MCF 10A (cell line): Measurements from ENCODE around the gene SARM1. TPM values are rescaled to one million over a fixed set of nuclear protein-coding genes. Genes with fewer than 3 reads are reported as not detected.
A peak's percentile ranks its signal among the peaks of the same experiment; 100 is the strongest.

Experiments
- BruUV-seq: library from RNA; stranded (reverse); fragments of 400-500 nt; replicated peaks from 2 replicates; lab custom pipeline; 2021; lab: Mats Ljungman, UMichigan
- CTCF ChIA-PET: fragments of 300-600 bp; sonication (Branson Sonifier 250); formaldehyde crosslinking; extraction: SDS; loops from one replicate; lab custom pipeline; 2021; ENCODE audit warnings: antibody characterized with exemption, inconsistent platforms; lab: Yijun Ruan, JAX
- POLR2A ChIA-PET: fragments of 300-600, 350-650 bp; sonication (Branson Sonifier 250); formaldehyde crosslinking; extraction: SDS; loops from one replicate; lab custom pipeline; 2020; ENCODE audit warnings: antibody characterized with exemption, inconsistent platforms; lab: Yijun Ruan, JAX
- DNase-seq: peaks from one replicate; pipeline ENCODE4 v3.0.0-alpha.2; 2018; ENCODE audit not compliant: unreplicated experiment
- H3K27ac Mint-ChIP-seq: one replicate; pipeline ENCODE4 v1.8.0; 2022; ENCODE audit warnings: mild to moderate bottlenecking, low read depth, mixed read lengths; ENCODE audit not compliant: unreplicated experiment
- H3K27me3 Mint-ChIP-seq: one replicate; pipeline ENCODE4 v1.8.0; 2022; ENCODE audit warnings: mixed read lengths; ENCODE audit not compliant: insufficient read depth, unreplicated experiment
- H3K36me3 Mint-ChIP-seq: one replicate; pipeline ENCODE4 v1.8.0; 2022; ENCODE audit warnings: mild to moderate bottlenecking, moderate library complexity, mixed read lengths; ENCODE audit not compliant: insufficient read depth, unreplicated experiment
- H3K4me1 Mint-ChIP-seq: one replicate; pipeline ENCODE4 v1.8.0; 2022; ENCODE audit warnings: mixed read lengths; ENCODE audit not compliant: insufficient read depth, unreplicated experiment
- H3K4me3 Mint-ChIP-seq: one replicate; pipeline ENCODE4 v1.8.0; 2022; ENCODE audit warnings: mild to moderate bottlenecking, moderate library complexity, mixed read lengths; ENCODE audit not compliant: unreplicated experiment
- H3K9me3 Mint-ChIP-seq: one replicate; pipeline ENCODE4 v1.8.0; 2022; ENCODE audit warnings: mixed read lengths; ENCODE audit not compliant: unreplicated experiment
- intact Hi-C: fragments of 100-400 bp; cut with micrococcal nuclease; formaldehyde crosslinking; loops from 2 replicates; pipeline ENCODE4 v1.14.1; 2022
- total RNA-seq: library from RNA; stranded (reverse); gene quantifications from 2 replicates; pipeline ENCODE4 v1.2.3, GENCODE V29; 2022
- TF ChIP-seq, protein P1 (sequence below): fragments of 200-600 bp; IDR thresholded peaks from one replicate; pipeline ENCODE4 v1.8.0; 2022; ENCODE audit warnings: antibody characterized with exemption, mild to moderate bottlenecking; ENCODE audit not compliant: unreplicated experiment

Gene SARM1
- total RNA-seq, 1 experiment from 2014 or later, result 0.63 TPM

DNA sequence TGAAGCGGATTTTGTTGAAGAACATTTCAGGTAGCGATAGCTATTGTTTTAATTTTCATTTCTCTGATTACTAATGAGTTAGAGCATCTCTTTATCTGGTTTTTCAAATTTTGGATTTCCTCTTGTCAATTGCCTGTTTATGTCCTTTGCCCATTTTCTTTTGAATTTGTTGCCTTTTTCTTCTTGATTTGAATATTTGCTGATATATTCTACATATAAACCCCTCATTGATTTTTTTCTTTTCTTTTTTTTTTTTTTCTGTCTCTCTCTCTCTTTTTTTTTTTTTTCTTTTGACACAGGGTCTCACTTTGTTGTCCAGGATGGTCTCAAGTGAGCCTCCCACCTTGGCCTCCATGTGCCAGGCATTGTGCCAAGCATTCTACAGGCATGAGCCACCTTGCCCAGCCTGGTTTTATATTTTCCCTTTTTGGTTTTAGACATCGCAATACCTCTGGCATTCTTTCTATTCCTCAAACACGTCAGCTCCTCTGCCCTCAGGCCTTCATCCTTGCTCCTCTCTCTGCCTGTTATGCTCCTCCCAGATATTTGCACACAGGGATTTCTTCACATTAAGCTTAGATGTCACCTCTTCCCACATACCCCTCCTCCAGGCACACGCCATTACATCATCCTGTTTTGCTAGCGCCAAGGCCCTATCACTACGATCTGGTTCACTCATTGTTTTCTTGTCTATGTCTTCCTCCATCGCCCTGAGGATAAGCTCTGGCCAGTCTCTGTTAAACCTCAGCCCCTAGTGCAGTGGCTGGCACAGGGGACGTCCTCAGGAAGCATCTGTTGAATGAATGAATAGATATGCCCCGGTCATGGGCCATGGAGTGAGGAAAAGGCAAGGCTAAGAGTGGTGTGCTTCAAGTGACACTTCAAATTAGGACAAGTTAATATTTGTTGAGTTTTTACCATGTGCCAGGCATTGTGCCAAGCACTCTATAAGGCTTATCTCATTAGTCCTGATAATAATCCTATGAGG, 8.6 kb downstream of the SARM1 start:
- intact Hi-C loops, result no loop called here
- TSS peak; percentile 99 for BruUV-seq
- Mint-ChIP-seq H3K9me3 (no peaks in the 10 kb centered on the region), H3K36me3 (peaks cover 13% of the 10 kb centered on the region), H3K27me3 (no peaks in the 10 kb centered on the region), H3K27ac (peak overlapping the region; percentile 93), H3K4me3 (no peak overlapping the region), H3K4me1 (peaks cover 13% of the 10 kb centered on the region)
- ChIA-PET CTCF (interaction anchor here (0.6 to 3.2 kb wide), 7 partner anchors 36 to 161 kb away, joined by 3 to 11 read pairs (median 3); no protein-coding TSS in a partner anchor), POLR2A (interaction anchor here (0.6 to 3.4 kb wide), 25 partner anchors 9 to 218 kb away, joined by 3 to 40 read pairs (median 5); partner anchors contain the start of genes IFT20, POLDIP2, SLC46A1 and TMEM97)
- DNase-seq, result peak; percentile 99
- TF ChIP-seq, protein P1, sequence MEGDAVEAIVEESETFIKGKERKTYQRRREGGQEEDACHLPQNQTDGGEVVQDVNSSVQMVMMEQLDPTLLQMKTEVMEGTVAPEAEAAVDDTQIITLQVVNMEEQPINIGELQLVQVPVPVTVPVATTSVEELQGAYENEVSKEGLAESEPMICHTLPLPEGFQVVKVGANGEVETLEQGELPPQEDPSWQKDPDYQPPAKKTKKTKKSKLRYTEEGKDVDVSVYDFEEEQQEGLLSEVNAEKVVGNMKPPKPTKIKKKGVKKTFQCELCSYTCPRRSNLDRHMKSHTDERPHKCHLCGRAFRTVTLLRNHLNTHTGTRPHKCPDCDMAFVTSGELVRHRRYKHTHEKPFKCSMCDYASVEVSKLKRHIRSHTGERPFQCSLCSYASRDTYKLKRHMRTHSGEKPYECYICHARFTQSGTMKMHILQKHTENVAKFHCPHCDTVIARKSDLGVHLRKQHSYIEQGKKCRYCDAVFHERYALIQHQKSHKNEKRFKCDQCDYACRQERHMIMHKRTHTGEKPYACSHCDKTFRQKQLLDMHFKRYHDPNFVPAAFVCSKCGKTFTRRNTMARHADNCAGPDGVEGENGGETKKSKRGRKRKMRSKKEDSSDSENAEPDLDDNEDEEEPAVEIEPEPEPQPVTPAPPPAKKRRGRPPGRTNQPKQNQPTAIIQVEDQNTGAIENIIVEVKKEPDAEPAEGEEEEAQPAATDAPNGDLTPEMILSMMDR, result no peak

DNA sequence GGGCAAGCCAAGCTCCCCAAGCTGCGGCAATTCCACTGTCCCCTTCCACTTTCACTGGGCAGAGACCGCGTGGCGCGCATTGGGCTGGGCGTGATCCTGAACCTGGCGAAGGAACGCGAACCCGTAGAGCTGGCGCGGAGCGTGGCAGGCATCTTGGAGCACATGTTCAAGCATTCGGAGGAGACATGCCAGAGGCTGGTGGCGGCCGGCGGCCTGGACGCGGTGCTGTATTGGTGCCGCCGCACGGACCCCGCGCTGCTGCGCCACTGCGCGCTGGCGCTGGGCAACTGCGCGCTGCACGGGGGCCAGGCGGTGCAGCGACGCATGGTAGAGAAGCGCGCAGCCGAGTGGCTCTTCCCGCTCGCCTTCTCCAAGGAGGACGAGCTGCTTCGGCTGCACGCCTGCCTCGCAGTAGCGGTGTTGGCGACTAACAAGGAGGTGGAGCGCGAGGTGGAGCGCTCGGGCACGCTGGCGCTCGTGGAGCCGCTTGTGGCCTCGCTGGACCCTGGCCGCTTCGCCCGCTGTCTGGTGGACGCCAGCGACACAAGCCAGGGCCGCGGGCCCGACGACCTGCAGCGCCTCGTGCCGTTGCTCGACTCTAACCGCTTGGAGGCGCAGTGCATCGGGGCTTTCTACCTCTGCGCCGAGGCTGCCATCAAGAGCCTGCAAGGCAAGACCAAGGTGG, 9.8 kb downstream of the SARM1 start:
- intact Hi-C loops, result no loop called here
- no peak for DNase-seq
- peaks cover 13% of the 10 kb centered on the region for H3K36me3 Mint-ChIP-seq
- CTCF ChIA-PET, result interaction anchor here (0.6 to 3.2 kb wide), 4 partner anchors 17 to 141 kb away, joined by 3 to 11 read pairs (median 4); no protein-coding TSS in a partner anchor
- TF ChIP-seq, protein P1, result no peak
- POLR2A ChIA-PET, result interaction anchor here (0.7 to 3.4 kb wide), 14 partner anchors 12 to 217 kb away, joined by 3 to 40 read pairs (median 6); partner anchors contain the start of genes IFT20, POLDIP2, SLC46A1 and TNFAIP1
- BruUV-seq, result no TSS peak
- no peak overlapping the region for H3K4me3 Mint-ChIP-seq
- H3K27me3 Mint-ChIP-seq, result no peaks in the 10 kb centered on the region
- H3K9me3 Mint-ChIP-seq, result no peaks in the 10 kb centered on the region
- no peak overlapping the region for H3K27ac Mint-ChIP-seq
- peaks cover 13% of the 10 kb centered on the region for H3K4me1 Mint-ChIP-seq

DNA sequence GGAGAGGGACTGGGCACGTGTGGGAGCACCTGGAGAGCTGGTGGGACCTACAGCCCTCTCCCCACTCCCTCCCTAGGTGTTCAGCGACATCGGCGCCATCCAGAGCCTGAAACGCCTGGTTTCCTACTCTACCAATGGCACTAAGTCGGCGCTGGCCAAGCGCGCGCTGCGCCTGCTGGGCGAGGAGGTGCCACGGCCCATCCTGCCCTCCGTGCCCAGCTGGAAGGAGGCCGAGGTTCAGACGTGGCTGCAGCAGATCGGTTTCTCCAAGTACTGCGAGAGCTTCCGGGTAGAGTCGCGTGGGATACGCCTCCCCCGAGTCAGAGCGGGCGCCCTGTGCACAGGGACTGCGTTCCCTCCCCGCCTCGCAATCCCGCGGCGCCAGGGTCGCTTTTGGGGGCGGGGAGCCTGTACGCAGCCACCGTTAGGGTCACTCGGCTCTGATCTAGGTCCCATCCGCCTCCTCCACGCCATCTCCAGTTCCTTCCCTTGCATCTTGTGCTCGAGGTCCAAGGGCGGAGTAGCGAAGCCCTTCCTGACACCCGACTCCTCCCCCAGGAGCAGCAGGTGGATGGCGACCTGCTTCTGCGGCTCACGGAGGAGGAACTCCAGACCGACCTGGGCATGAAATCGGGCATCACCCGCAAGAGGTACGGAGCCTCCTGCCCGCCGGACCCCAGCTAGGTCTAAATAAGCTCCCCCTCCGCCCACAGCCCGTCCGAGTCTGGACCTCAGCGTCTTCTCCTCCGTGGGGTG, 13.0 kb downstream of the SARM1 start:
- H3K27ac Mint-ChIP-seq, result no peak overlapping the region
- POLR2A ChIA-PET, result interaction anchor here (2.7 kb wide), 1 partner anchor 11 kb away, joined by 16 read pairs; no protein-coding TSS in a partner anchor
- no TSS peak for BruUV-seq
- H3K4me3 Mint-ChIP-seq, result no peak overlapping the region
- no peaks in the 10 kb centered on the region for H3K9me3 Mint-ChIP-seq
- CTCF ChIA-PET, result interaction anchor here (0.7 kb wide), 1 partner anchor 14 kb away, joined by 3 read pairs; the partner anchor contains the start of gene VTN
- intact Hi-C loops, result no loop called here
- H3K27me3 Mint-ChIP-seq, result no peaks in the 10 kb centered on the region
- DNase-seq, result no peak
- H3K36me3 Mint-ChIP-seq, result peaks cover 13% of the 10 kb centered on the region
- TF ChIP-seq, protein P1, result no peak
- peaks cover 13% of the 10 kb centered on the region for H3K4me1 Mint-ChIP-seq
